ENCODE results near the gene ITPA.

ITPA gene

GRCh38 chr20:3223994-3224680 is 14.8 kb downstream of the ITPA start:
- Mint-ChIP-seq H3K27ac (no peak overlapping the region), H3K36me3 (ENCODE audit: low read depth) (peaks cover 17% of the 10 kb centered on the region), H3K4me3 (no peak overlapping the region), H3K9me3 (no peaks in the 10 kb centered on the region), H3K27me3 (ENCODE audit: low read depth) (no peaks in the 10 kb centered on the region), H3K4me1 (ENCODE audit: low read depth) (peaks cover 8% of the 10 kb centered on the region)
- no peak for DNase-seq (ENCODE audit: low spot score)

GRCh38 chr20:3224681-3225421 is 15.6 kb downstream of the ITPA start:
- H3K27me3 Mint-ChIP-seq (ENCODE audit: low read depth) = no peaks in the 10 kb centered on the region
- H3K9me3 Mint-ChIP-seq = no peaks in the 10 kb centered on the region
- no peak for DNase-seq (ENCODE audit: low spot score)
- H3K4me1 Mint-ChIP-seq (ENCODE audit: low read depth) = peaks cover 8% of the 10 kb centered on the region
- peaks cover 17% of the 10 kb centered on the region for H3K36me3 Mint-ChIP-seq (ENCODE audit: low read depth)
- no peak overlapping the region for H3K4me3 Mint-ChIP-seq
- H3K27ac Mint-ChIP-seq = no peak overlapping the region

GRCh38 chr20:3226093-3226492 is 16.8 kb downstream of the ITPA start:
- DNase-seq (ENCODE audit: low spot score) = no peak
- Mint-ChIP-seq H3K36me3 (ENCODE audit: low read depth) (peaks cover 13% of the 10 kb centered on the region), H3K4me1 (ENCODE audit: low read depth) (peaks cover 8% of the 10 kb centered on the region), H3K27me3 (ENCODE audit: low read depth) (no peaks in the 10 kb centered on the region), H3K27ac (no peak overlapping the region), H3K4me3 (no peak overlapping the region), H3K9me3 (no peaks in the 10 kb centered on the region)

- no peaks in the 10 kb centered on the region for H3K27me3 Mint-ChIP-seq (ENCODE audit: low read depth)
- DNase-seq (ENCODE audit: low spot score) = no peak
- H3K4me3 Mint-ChIP-seq = no peak overlapping the region
- peaks cover 8% of the 10 kb centered on the region for H3K4me1 Mint-ChIP-seq (ENCODE audit: low read depth)
- H3K27ac Mint-ChIP-seq = no peak overlapping the region
- peaks cover 5% of the 10 kb centered on the region for H3K36me3 Mint-ChIP-seq (ENCODE audit: low read depth)
- H3K9me3 Mint-ChIP-seq = no peaks in the 10 kb centered on the region
Observed at GRCh38 chr20:3226864-3227263, 17.6 kb downstream of the ITPA start.

- no peak for DNase-seq (ENCODE audit: low spot score)
- Mint-ChIP-seq H3K36me3 (ENCODE audit: low read depth) (peaks cover 3% of the 10 kb centered on the region), H3K27me3 (ENCODE audit: low read depth) (no peaks in the 10 kb centered on the region), H3K27ac (no peak overlapping the region), H3K4me1 (ENCODE audit: low read depth) (peaks cover 7% of the 10 kb centered on the region), H3K9me3 (no peaks in the 10 kb centered on the region), H3K4me3 (no peak overlapping the region)
Observed at GRCh38 chr20:3227506-3227905, 18.2 kb downstream of the ITPA start.

- H3K4me1 Mint-ChIP-seq (ENCODE audit: low read depth) = peaks cover under 1% of the 10 kb centered on the region
- no peaks in the 10 kb centered on the region for H3K9me3 Mint-ChIP-seq
- H3K4me3 Mint-ChIP-seq = no peak overlapping the region
- no peak for DNase-seq (ENCODE audit: low spot score)
- H3K27me3 Mint-ChIP-seq (ENCODE audit: low read depth) = no peaks in the 10 kb centered on the region
- H3K36me3 Mint-ChIP-seq (ENCODE audit: low read depth) = peaks cover 2% of the 10 kb centered on the region
- H3K27ac Mint-ChIP-seq = no peak overlapping the region
Observed at GRCh38 chr20:3227936-3228749, 18.8 kb downstream of the ITPA start.

GRCh38 chr20:3228750-3229032 is 19.4 kb downstream of the ITPA start:
- Mint-ChIP-seq H3K9me3 (no peaks in the 10 kb centered on the region), H3K27me3 (ENCODE audit: low read depth) (no peaks in the 10 kb centered on the region), H3K4me3 (no peak overlapping the region), H3K4me1 (ENCODE audit: low read depth) (no peaks in the 10 kb centered on the region), H3K27ac (no peak overlapping the region), H3K36me3 (ENCODE audit: low read depth) (no peaks in the 10 kb centered on the region)
- no peak for DNase-seq (ENCODE audit: low spot score)

- DNase-seq (ENCODE audit: low spot score) = no peak
- Mint-ChIP-seq H3K27me3 (ENCODE audit: low read depth) (no peaks in the 10 kb centered on the region), H3K36me3 (ENCODE audit: low read depth) (no peaks in the 10 kb centered on the region), H3K9me3 (no peaks in the 10 kb centered on the region), H3K4me1 (ENCODE audit: low read depth) (no peaks in the 10 kb centered on the region), H3K27ac (no peak overlapping the region), H3K4me3 (no peak overlapping the region)
Observed at GRCh38 chr20:3229158-3229557, 19.9 kb downstream of the ITPA start.

- no peak for DNase-seq (ENCODE audit: low spot score)
- Mint-ChIP-seq H3K36me3 (ENCODE audit: low read depth) (no peaks in the 10 kb centered on the region), H3K9me3 (no peaks in the 10 kb centered on the region), H3K4me3 (no peak overlapping the region), H3K27ac (no peak overlapping the region), H3K27me3 (ENCODE audit: low read depth) (no peaks in the 10 kb centered on the region), H3K4me1 (ENCODE audit: low read depth) (no peaks in the 10 kb centered on the region)
Observed at GRCh38 chr20:3229798-3230197, 20.5 kb downstream of the ITPA start.

GRCh38 chr20:3231116-3231515 is 21.8 kb downstream of the ITPA start:
- Mint-ChIP-seq H3K36me3 (ENCODE audit: low read depth) (no peaks in the 10 kb centered on the region), H3K27me3 (ENCODE audit: low read depth) (peaks cover 2% of the 10 kb centered on the region), H3K4me1 (ENCODE audit: low read depth) (no peaks in the 10 kb centered on the region), H3K9me3 (no peaks in the 10 kb centered on the region), H3K4me3 (no peak overlapping the region), H3K27ac (no peak overlapping the region)
- no peak for DNase-seq (ENCODE audit: low spot score)

- no peaks in the 10 kb centered on the region for H3K4me1 Mint-ChIP-seq (ENCODE audit: low read depth)
- H3K27me3 Mint-ChIP-seq (ENCODE audit: low read depth) = peaks cover 12% of the 10 kb centered on the region
- H3K9me3 Mint-ChIP-seq = no peaks in the 10 kb centered on the region
- H3K27ac Mint-ChIP-seq = no peak overlapping the region
- no peaks in the 10 kb centered on the region for H3K36me3 Mint-ChIP-seq (ENCODE audit: low read depth)
- H3K4me3 Mint-ChIP-seq = no peak overlapping the region
- no peak for DNase-seq (ENCODE audit: low spot score)
Observed at GRCh38 chr20:3231889-3232588, 22.7 kb downstream of the ITPA start.

GRCh38 chr20:3233131-3233990 is 24.1 kb downstream of the ITPA start:
- Mint-ChIP-seq H3K9me3 (no peaks in the 10 kb centered on the region), H3K27ac (no peak overlapping the region), H3K4me1 (ENCODE audit: low read depth) (no peaks in the 10 kb centered on the region), H3K27me3 (ENCODE audit: low read depth) (peaks cover 23% of the 10 kb centered on the region), H3K36me3 (ENCODE audit: low read depth) (no peaks in the 10 kb centered on the region), H3K4me3 (no peak overlapping the region)
- DNase-seq (ENCODE audit: low spot score) = no peak

GRCh38 chr20:3233991-3234498 is 24.7 kb downstream of the ITPA start:
- no peak overlapping the region for H3K27ac Mint-ChIP-seq
- no peak overlapping the region for H3K4me3 Mint-ChIP-seq
- no peak for DNase-seq (ENCODE audit: low spot score)
- H3K36me3 Mint-ChIP-seq (ENCODE audit: low read depth) = no peaks in the 10 kb centered on the region
- H3K27me3 Mint-ChIP-seq (ENCODE audit: low read depth) = peaks cover 24% of the 10 kb centered on the region
- H3K9me3 Mint-ChIP-seq = no peaks in the 10 kb centered on the region
- H3K4me1 Mint-ChIP-seq (ENCODE audit: low read depth) = no peaks in the 10 kb centered on the region
